Activated naive CD4-positive, alpha-beta T cell treated with anti-CD3 and anti-CD28 coated beads for 36 hours (primary cell): ENCODE results near the gene NDUFB3. TPM values are rescaled to one million over a fixed set of nuclear protein-coding genes. Genes with fewer than 3 reads are reported as not detected.
A peak's percentile ranks its signal among the peaks of the same experiment; 100 is the strongest.
"Not testable (repeated sequence)": the region's sequence is repeated elsewhere in the genome, so short reads cannot be mapped to it uniquely, and the experiment has no call there.

Experiments
- CTCF ChIA-PET: fragments of 350-600 bp; sonication (Branson Sonifier 250); formaldehyde crosslinking; loops from one replicate; lab custom pipeline; 2021; ENCODE audit warnings: antibody characterized with exemption; lab: Charles Lee
- DNase-seq: peaks from one replicate; pipeline ENCODE4 v3.0.0-alpha.2; 2020
- H3K27ac Mint-ChIP-seq: one replicate; pipeline ENCODE4 v1.8.0; 2021; ENCODE audit warnings: mild to moderate bottlenecking, mixed read lengths
- H3K27me3 Mint-ChIP-seq: one replicate; pipeline ENCODE4 v1.8.0; 2021; ENCODE audit warnings: low read depth, mixed read lengths
- H3K36me3 Mint-ChIP-seq: one replicate; pipeline ENCODE4 v1.8.0; 2021; ENCODE audit warnings: low read depth, mixed read lengths
- H3K4me1 Mint-ChIP-seq: one replicate; pipeline ENCODE4 v1.8.0; 2021; ENCODE audit warnings: low read depth, mixed read lengths
- H3K4me3 Mint-ChIP-seq: one replicate; pipeline ENCODE4 v1.8.0; 2021; ENCODE audit warnings: mild to moderate bottlenecking, moderate library complexity, mixed read lengths
- H3K9me3 Mint-ChIP-seq: one replicate; pipeline ENCODE4 v1.8.0; 2021; ENCODE audit warnings: mixed read lengths
- intact Hi-C: fragments of 100-400 bp; cut with micrococcal nuclease; formaldehyde crosslinking; loops from one replicate; pipeline ENCODE4 v1.15.1; 2023
- total RNA-seq, 2 experiments: library from RNA; stranded (reverse); gene quantifications; one replicate each; pipeline ENCODE4 v1.2.3, GENCODE V29; 2021

The NDUFB3 gene
- total RNA-seq: 100 to 1,000 TPM; 159 to 162 TPM

DNA sequence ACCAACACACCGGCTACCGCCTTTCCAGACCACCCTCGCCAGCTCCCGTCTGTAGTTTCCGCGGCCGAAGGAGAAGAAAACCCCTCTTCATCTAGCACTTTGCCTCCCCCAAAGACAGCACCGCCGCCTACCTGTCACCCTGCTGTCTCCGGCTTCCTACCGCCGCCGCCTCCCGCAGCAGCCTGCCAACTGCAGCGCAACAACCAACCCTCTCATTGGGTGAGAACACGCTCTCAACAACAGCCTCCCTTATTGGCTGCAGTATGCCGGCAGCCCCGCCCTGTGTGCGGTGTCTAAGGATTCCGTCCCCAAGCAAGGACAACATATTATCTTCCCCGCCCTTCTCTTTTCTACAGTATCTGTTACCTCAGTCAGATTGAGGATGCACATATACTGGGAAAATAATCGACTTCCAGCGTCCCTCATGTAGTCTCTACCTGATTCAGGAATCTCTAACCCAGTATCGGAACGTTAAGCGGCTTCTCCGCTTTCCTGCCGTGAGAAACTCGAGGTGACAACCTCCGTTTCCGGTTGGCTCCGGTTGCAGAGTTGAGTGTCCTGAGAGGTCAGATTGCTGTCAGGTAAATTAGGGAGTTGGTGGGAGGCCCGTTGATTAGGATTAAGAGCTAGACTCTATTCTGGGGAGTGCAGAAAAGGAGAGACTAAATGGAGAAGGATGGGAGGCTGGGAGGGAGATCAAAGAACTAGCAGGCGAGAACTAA, at the start of gene NDUFB3, which contains the start of gene HYCC2:
TSS of gene NDUFB3 (plus strand) at position 523 of the 722 bp plus-strand sequence. CDS start 6,882 bp downstream, outside the sequence.
TSS of gene HYCC2 (minus strand) at position 193 of the 722 bp plus-strand sequence. CDS start 47,662 bp downstream, outside the sequence.
- H3K36me3 Mint-ChIP-seq: peaks cover 3% of the 10 kb centered on the region
- peak; percentile 96 for DNase-seq
- H3K27me3 Mint-ChIP-seq: no peaks in the 10 kb centered on the region
- intact Hi-C loops: loop anchor here (1.0 to 5.0 kb wide), 8 partner anchors 45 to 381 kb away; partner anchors contain the start of genes BZW1, CFLAR, CLK1 and NIF3L1
- H3K27ac Mint-ChIP-seq: peak within 1 kb of the TSS; percentile 92
- peaks cover 51% of the 10 kb centered on the region for H3K4me1 Mint-ChIP-seq
- peak within 1 kb of the TSS; percentile 96 for H3K4me3 Mint-ChIP-seq
- CTCF ChIA-PET: interaction anchor here (0.8 to 4.1 kb wide), 9 partner anchors 12 to 161 kb away, joined by 3 to 53 read pairs (median 4); partner anchors contain the start of gene ORC2
- no peaks in the 10 kb centered on the region for H3K9me3 Mint-ChIP-seq

DNA sequence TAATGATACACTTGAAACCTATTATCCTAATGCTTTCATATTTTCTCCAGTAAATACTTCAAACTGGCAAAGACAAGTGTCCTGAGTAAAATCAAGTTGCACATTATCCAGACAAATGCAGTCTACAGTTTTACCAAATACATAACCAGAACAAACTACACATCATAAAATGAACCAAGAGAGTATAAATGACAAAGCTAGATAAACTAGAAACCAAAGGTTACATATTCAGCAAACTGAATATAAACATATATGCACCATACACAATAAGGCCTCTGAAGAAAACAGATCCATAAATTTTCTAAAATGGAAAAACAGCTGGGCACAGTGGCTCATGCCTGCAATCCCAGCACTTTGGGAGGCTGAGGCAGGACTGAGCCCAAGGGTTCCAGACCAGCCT, 47.3 kb upstream of the NDUFB3 start:
- no peak overlapping the region for H3K4me3 Mint-ChIP-seq
- intact Hi-C loops: no loop called here
- no peak overlapping the region for H3K27ac Mint-ChIP-seq
- H3K9me3 Mint-ChIP-seq: peaks cover 6% of the 10 kb centered on the region
- H3K36me3 Mint-ChIP-seq: peaks cover 24% of the 10 kb centered on the region
- DNase-seq: no peak
- no peaks in the 10 kb centered on the region for H3K27me3 Mint-ChIP-seq
- peaks cover 21% of the 10 kb centered on the region for H3K4me1 Mint-ChIP-seq
- CTCF ChIA-PET: interaction anchor here (0.9 to 1.3 kb wide), 2 partner anchors 41 to 155 kb away, joined by 3 read pairs; no protein-coding TSS in a partner anchor

DNA sequence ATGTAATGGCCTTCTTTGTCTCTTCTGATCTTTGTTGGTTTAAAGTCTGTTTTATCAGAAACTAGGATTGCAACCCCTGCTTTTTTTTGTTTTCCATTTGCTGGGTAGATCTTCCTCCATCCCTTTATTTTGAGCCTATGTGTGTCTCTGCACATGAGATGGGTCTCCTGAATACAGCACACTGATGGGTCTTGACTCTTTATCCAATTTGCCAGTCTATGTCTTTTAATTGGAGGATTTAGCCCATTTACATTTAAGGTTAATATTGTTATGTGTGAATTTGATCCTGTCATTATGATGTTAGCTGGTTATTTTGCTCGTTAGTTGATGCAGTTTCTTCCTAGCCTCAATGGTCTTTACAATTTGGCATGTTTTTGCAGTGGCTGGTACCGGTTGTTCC, 37.4 kb upstream of the NDUFB3 start:
- H3K4me3 Mint-ChIP-seq, DNase-seq, H3K4me1 Mint-ChIP-seq, intact Hi-C loops, H3K27me3 Mint-ChIP-seq, H3K27ac Mint-ChIP-seq: not testable (repeated sequence)
- Mint-ChIP-seq H3K9me3 (peaks cover 19% of the 10 kb centered on the region), H3K36me3 (peaks cover 30% of the 10 kb centered on the region)
- CTCF ChIA-PET: interaction anchor here (1.0 kb wide), 1 partner anchor 35 kb away, joined by 3 read pairs; no protein-coding TSS in a partner anchor

DNA sequence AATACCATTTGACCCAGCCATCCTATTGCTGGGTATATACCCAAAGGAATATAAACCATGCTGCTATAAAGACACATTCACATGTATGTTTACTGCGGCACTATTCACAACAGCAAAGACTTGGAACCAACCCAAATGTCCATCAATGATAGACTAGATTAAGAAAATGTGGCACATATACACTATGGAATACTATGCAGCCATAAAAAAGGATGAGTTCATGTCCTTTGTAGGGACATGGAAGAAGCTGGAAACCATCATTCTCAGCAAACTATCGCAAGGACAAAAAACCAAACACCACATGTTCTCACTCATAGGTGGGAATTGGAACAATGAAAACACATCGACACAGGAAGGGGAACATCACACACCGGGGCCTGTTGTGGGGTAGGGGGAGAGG, 33.4 kb upstream of the NDUFB3 start:
- DNase-seq, H3K27ac Mint-ChIP-seq, H3K27me3 Mint-ChIP-seq, H3K4me1 Mint-ChIP-seq, intact Hi-C loops, H3K4me3 Mint-ChIP-seq: not testable (repeated sequence)
- CTCF ChIA-PET: interaction anchor here (1.1 kb wide), 1 partner anchor 15 kb away, joined by 5 read pairs; no protein-coding TSS in a partner anchor
- H3K9me3 Mint-ChIP-seq: peaks cover 15% of the 10 kb centered on the region
- H3K36me3 Mint-ChIP-seq: peaks cover 32% of the 10 kb centered on the region

DNA sequence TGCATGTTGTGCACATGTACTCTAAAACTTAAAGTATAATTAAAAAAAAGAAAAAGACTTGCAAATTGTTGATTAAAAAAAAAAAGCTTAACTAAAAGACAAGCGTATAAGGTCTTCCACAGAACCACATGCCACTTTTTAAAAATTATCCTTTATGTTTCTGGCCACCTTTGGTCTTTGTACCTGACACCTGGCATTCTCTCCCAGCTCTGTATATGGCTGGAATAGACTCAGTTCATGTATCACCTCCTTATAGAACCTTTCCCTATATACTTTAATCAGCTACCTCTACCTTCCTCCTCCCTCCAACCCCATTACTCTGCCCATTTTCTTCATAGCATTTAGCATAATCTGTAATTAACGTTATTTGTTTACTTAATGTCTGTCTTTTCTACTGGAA, 32.9 kb upstream of the NDUFB3 start:
- peaks cover 4% of the 10 kb centered on the region for H3K4me1 Mint-ChIP-seq
- H3K4me3 Mint-ChIP-seq: no peak overlapping the region
- no peak for DNase-seq
- H3K27ac Mint-ChIP-seq: no peak overlapping the region
- intact Hi-C loops: no loop called here
- no peaks in the 10 kb centered on the region for H3K27me3 Mint-ChIP-seq
- peaks cover 34% of the 10 kb centered on the region for H3K36me3 Mint-ChIP-seq
- CTCF ChIA-PET: interaction anchor here (1.1 kb wide), 1 partner anchor 14 kb away, joined by 5 read pairs; no protein-coding TSS in a partner anchor
- H3K9me3 Mint-ChIP-seq: peaks cover 15% of the 10 kb centered on the region

DNA sequence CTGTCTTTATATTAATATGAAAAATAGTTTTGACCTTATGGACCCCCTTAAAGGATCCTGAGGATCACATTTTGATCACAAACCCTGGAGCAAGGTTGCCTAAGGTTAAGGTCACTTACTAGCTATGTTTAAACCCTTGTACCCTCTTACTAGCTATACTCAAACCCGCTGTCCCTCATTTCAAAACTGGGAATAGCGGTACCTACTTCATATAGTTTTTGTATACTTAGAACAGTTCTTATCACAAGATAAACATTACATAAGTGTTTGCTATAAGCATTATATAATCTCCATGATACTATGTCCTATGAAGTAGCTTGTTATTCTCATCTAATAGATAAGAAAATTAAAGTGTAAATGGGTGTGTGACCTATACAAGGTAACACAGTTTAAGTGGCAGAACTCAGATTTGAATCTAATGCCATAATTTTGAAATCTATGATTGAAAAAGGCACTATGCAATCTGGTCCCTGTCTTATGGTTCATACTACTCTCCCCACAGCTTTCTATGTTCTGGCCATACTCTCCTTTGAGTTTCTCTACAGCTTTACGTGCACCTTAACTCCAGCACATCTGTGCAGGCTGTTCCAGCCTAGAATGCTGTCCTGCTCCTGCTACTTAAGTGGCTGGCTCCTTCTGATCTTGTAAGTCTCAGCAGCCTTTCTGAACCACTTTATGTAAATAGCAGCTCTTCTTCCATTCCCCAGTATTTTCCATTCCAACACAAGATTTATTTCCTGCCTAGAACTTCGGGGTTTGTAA, 30.8 kb upstream of the NDUFB3 start:
- no peak overlapping the region for H3K4me3 Mint-ChIP-seq
- H3K27ac Mint-ChIP-seq: no peak overlapping the region
- no peak for DNase-seq
- peaks cover 4% of the 10 kb centered on the region for H3K4me1 Mint-ChIP-seq
- H3K9me3 Mint-ChIP-seq: peaks cover 11% of the 10 kb centered on the region
- CTCF ChIA-PET: interaction anchor here (1.0 kb wide), 1 partner anchor 28 kb away, joined by 3 read pairs; no protein-coding TSS in a partner anchor
- intact Hi-C loops: no loop called here
- H3K27me3 Mint-ChIP-seq: no peaks in the 10 kb centered on the region
- peaks cover 32% of the 10 kb centered on the region for H3K36me3 Mint-ChIP-seq

DNA sequence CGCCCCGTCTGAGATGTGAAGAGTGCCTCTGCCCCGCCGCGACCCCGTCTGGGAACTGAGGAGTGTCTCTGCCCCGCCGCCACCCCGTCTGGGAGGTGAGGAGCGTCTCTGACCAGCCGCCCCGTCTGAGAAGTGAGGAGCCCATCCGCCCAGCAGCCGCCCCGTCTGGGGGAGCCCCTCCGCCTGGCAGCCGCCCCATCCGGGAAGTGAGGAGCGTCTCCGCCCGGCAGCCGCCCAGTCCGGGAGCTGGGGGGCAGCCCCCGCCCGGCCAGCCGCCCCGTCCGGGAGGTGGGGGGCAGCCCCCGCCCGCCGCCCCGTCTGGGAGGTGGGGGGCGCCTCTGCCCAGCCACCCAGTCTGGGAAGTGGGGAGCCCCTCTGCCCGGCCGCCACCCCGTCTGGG, 29.4 kb upstream of the NDUFB3 start:
- H3K27ac Mint-ChIP-seq, H3K27me3 Mint-ChIP-seq, DNase-seq, H3K4me3 Mint-ChIP-seq, intact Hi-C loops, CTCF ChIA-PET, H3K4me1 Mint-ChIP-seq: not testable (repeated sequence)
- Mint-ChIP-seq H3K36me3 (peaks cover 30% of the 10 kb centered on the region), H3K9me3 (peaks cover 12% of the 10 kb centered on the region)

DNA sequence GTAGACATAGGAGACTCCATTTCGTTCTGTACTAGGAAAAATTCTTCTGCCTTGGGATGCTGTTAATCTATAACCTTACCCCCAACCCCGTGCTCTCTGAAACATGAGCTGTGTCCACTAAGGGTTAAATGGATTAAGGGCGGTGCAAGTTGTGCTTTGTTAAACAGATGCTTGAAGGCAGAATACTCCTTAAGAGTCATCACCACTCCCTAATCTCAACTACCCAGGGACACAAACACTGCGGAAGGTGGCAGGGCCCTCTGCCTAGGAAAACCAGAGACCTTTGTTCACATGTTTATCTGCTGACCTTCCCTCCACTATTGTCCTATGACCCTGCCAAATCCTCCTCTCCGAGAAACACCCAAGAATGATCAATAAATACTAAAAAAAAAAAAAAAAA, 28.8 kb upstream of the NDUFB3 start:
- CTCF ChIA-PET, intact Hi-C loops, H3K27ac Mint-ChIP-seq, H3K27me3 Mint-ChIP-seq, DNase-seq, H3K4me1 Mint-ChIP-seq, H3K4me3 Mint-ChIP-seq: not testable (repeated sequence)
- Mint-ChIP-seq H3K9me3 (peaks cover 13% of the 10 kb centered on the region), H3K36me3 (peaks cover 32% of the 10 kb centered on the region)

DNA sequence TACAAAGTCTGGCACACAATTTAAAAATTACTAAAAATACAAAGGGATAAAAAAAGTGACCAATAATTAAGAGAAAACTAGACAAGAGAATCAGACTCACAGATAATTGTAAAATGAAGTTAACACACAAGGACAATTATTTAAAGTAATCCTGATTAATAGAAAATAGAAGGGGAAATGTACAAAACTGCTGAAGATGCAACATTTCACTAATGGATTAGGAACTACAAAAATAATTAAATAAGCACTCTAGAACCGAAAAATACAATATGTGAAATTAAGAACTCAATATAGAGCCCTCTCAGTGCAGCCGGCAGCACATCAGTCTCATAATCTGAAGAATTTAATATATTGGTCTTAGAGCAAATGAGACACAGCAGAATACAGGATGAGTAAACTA, 24.9 kb upstream of the NDUFB3 start:
- H3K4me3 Mint-ChIP-seq: no peak overlapping the region
- H3K27ac Mint-ChIP-seq: no peak overlapping the region
- DNase-seq: no peak
- H3K36me3 Mint-ChIP-seq: peaks cover 33% of the 10 kb centered on the region
- intact Hi-C loops: loop anchor here (5.0 kb wide), 1 partner anchor 50 kb away; no protein-coding TSS in a partner anchor
- H3K4me1 Mint-ChIP-seq: peaks cover 6% of the 10 kb centered on the region
- CTCF ChIA-PET: no interaction called here
- no peaks in the 10 kb centered on the region for H3K27me3 Mint-ChIP-seq
- peaks cover 4% of the 10 kb centered on the region for H3K9me3 Mint-ChIP-seq

DNA sequence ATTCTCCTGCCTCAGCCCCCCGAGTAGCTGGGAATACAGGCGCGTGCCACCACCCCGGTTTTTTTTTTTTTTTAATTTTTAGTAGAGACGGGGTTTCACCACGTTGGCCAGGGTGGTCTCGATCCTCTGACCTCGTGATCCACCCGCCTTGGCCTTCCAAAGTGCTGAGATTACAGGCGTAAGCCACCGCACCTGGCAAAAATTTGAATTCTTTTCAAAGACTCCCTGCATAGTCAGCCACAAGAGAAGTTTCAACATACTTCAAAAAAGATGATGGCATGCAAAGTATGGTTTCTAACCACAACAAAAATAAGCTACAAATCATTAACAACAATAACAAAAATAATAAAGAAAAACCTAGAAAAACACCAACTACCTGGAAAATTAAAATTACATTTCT, 22.3 kb upstream of the NDUFB3 start:
- DNase-seq: no peak
- H3K27ac Mint-ChIP-seq: no peak overlapping the region
- intact Hi-C loops: loop anchor here (5.0 kb wide), 1 partner anchor 52 kb away; no protein-coding TSS in a partner anchor
- H3K4me3 Mint-ChIP-seq: no peak overlapping the region
- peaks cover 4% of the 10 kb centered on the region for H3K9me3 Mint-ChIP-seq
- H3K36me3 Mint-ChIP-seq: peaks cover 26% of the 10 kb centered on the region
- CTCF ChIA-PET: interaction anchor here (0.6 kb wide), 1 partner anchor 66 kb away, joined by 4 read pairs; no protein-coding TSS in a partner anchor
- H3K27me3 Mint-ChIP-seq: no peaks in the 10 kb centered on the region
- peaks cover 10% of the 10 kb centered on the region for H3K4me1 Mint-ChIP-seq

DNA sequence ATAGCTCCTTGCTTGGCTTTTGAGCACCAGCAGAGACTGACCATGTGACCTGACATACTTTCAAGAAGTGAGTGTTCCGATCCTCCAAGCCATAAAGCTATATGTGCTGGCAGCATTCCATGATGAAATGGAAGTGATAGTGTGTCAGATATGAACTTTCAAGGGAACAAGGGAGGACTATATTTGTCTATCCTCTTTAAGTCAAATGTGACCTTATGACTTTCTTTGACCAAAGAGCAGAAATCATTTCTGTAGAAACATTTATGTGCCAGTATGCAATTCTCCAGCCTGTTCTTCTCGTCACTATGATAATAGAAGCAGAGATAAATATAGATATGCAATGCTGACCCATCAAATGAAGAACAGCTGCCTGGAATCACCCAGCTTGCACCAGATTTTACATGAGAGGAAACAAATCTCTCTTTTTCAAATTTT, 14.7 kb upstream of the NDUFB3 start:
- H3K27me3 Mint-ChIP-seq: no peaks in the 10 kb centered on the region
- H3K4me3 Mint-ChIP-seq: no peak overlapping the region
- DNase-seq: no peak
- CTCF ChIA-PET: interaction anchor here (0.6 to 3.0 kb wide), 3 partner anchors 11 to 48 kb away, joined by 3 to 15 read pairs (median 5); no protein-coding TSS in a partner anchor
- H3K36me3 Mint-ChIP-seq: peaks cover 5% of the 10 kb centered on the region
- no peak overlapping the region for H3K27ac Mint-ChIP-seq
- peaks cover 21% of the 10 kb centered on the region for H3K4me1 Mint-ChIP-seq
- intact Hi-C loops: no loop called here
- H3K9me3 Mint-ChIP-seq: no peaks in the 10 kb centered on the region
